ENCODE measurements around the gene GPR78.

Gene GPR78

DNA sequence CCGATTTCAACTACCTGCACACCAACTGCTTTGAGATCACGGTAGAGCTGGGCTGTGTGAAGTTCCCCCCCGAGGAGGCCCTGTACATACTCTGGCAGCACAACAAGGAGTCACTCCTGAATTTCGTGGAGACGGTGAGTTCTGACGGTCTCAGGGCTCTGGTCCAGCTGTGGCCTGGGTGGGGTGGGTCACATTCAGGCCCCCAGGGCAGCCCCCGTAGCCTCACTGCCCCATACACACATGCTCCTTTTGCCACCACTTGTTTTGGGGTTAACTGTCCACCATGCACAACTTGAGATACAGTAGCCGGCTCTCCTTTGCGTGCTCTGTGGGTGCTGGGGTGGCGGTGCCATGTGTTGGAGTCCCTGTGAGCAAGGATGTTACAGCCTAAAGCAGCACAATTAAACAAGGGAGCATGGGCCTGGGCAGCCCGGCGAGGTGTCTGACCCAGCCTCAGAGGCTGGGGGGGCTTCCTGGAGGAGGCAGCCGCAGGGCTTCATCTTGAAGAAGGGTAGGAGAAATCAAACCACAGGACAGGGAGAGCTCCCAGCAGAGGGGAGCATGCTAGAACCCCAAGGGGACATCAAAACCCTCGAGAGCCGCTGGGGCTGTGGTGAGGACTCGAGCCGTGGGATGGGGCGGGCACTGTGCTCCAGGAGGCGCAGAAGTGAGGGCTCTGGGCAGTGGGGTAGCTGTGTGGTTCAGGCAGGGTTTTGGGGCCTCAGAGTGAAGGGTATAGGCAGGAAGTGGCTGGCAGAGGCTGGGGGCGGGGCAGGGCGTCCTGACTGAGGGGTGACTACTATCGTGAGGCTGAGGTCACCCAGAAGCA lies 34.4 kb downstream of the GPR78 start:
- H3K79me1 ChIP-seq (ENCODE audit: low read depth, low read length) = peaks cover 4% of the 10 kb centered on the region
- H2BK12ac ChIP-seq (ENCODE audit: low read length) = peak overlapping the region; percentile 10
- H3K23ac ChIP-seq (ENCODE audit: low read depth, low read length, poor library complexity) = peak overlapping the region; percentile 96
- H3K18ac ChIP-seq (ENCODE audit: low read length) = no peak overlapping the region
- H2BK5ac ChIP-seq (ENCODE audit: low read length) = no peak overlapping the region
- no peak overlapping the region for H2BK120ac ChIP-seq (ENCODE audit: low read depth, low read length)
- H3K9me3 ChIP-seq (replicated peaks in 1 of 2; ENCODE audit: control insufficient read depth in 2 of 2, insufficient read depth in 1 of 2, low read depth in 1 of 2, low read length in 2 of 2) = peaks cover 0 to 2% of the 10 kb centered on the region in 2 donors
- no peak overlapping the region for H2AFZ ChIP-seq (ENCODE audit: low read length)
- H3K27me3 ChIP-seq (ENCODE audit: control insufficient read depth in 3 of 3, insufficient read depth in 3 of 3, low read depth in 1 of 3, low read length in 3 of 3) = peaks cover 0 to 22% (median 0%) of the 10 kb centered on the region in 3 experiments
- H3K27ac ChIP-seq (replicated peaks; ENCODE audit: low read length) = no peak overlapping the region
- WGBS, 2 donors (ENCODE audit: extremely low coverage in 2 of 2, insufficient read length in 2 of 2, insufficient replicate concordance in 1 of 2) = no CpG with 5 or more reads among the region's 22 CpGs
- no peak overlapping the region for H3K4me3 ChIP-seq (ENCODE audit: low read length in 2 of 2)
- H3K14ac ChIP-seq (ENCODE audit: low read length) = no peak overlapping the region
- peak overlapping the region; percentile 53 for H3K4ac ChIP-seq (ENCODE audit: low read length)
- DNase-seq (ENCODE audit: low spot score) = no peak
- no peaks in the 10 kb centered on the region for H3K36me3 ChIP-seq (replicated peaks in 1 of 2; ENCODE audit: control insufficient read depth in 2 of 2, insufficient read depth in 2 of 2, low read length in 2 of 2)
- H3K9ac ChIP-seq (ENCODE audit: low read depth, low read length, poor library complexity) = peak overlapping the region; percentile 57
- H4K91ac ChIP-seq (ENCODE audit: low read depth, low read length, poor library complexity) = peak overlapping the region; percentile 43
- H2BK15ac ChIP-seq (ENCODE audit: low read length) = peak overlapping the region; percentile 17
- H3K4me1 ChIP-seq (ENCODE audit: control insufficient read depth in 2 of 2, insufficient read depth in 1 of 2, low read depth in 1 of 2, low read length in 2 of 2) = no peaks in the 10 kb centered on the region
- H2AK5ac ChIP-seq (ENCODE audit: low read depth, low read length) = no peak overlapping the region
- H4K8ac ChIP-seq (ENCODE audit: low read depth, low read length) = peak overlapping the region; percentile 17
- H3K4me2 ChIP-seq (ENCODE audit: insufficient read depth, low read length, poor library complexity, severe bottlenecking) = no peak overlapping the region

DNA sequence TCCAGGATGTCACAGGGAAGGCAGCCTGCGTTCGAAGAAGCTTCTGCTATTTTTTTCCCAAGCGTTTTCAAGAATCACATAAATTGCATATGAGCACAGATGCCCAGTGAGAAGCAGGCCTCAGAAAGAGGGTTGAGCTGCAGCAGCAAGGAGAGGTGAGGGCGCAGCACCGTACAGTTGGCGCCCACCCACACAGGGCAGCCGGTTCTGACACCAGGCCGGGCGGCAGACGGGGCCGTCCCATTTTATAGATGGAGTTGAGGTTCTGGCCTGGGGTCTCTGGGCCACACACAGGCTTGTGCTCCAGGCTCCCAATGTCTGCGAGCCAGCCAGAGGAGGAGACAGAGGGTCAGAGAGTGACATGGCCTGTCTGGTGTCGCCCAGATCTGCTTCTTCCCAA lies 35.2 kb downstream of the GPR78 start:
- no peak overlapping the region for H3K14ac ChIP-seq (ENCODE audit: low read length)
- H2AFZ ChIP-seq (ENCODE audit: low read length) = no peak overlapping the region
- H3K27me3 ChIP-seq (ENCODE audit: control insufficient read depth in 3 of 3, insufficient read depth in 3 of 3, low read depth in 1 of 3, low read length in 3 of 3) = peaks cover 0 to 26% (median 0%) of the 10 kb centered on the region in 3 experiments
- H3K9ac ChIP-seq (ENCODE audit: low read depth, low read length, poor library complexity) = no peak overlapping the region
- peak overlapping the region; percentile 43 for H4K91ac ChIP-seq (ENCODE audit: low read depth, low read length, poor library complexity)
- H3K9me3 ChIP-seq (replicated peaks in 1 of 2; ENCODE audit: control insufficient read depth in 2 of 2, insufficient read depth in 1 of 2, low read depth in 1 of 2, low read length in 2 of 2) = peaks cover 0 to 2% of the 10 kb centered on the region in 2 donors
- H2BK15ac ChIP-seq (ENCODE audit: low read length) = no peak overlapping the region
- no peak overlapping the region for H4K8ac ChIP-seq (ENCODE audit: low read depth, low read length)
- H3K27ac ChIP-seq (replicated peaks; ENCODE audit: low read length) = no peak overlapping the region
- H3K36me3 ChIP-seq (replicated peaks in 1 of 2; ENCODE audit: control insufficient read depth in 2 of 2, insufficient read depth in 2 of 2, low read length in 2 of 2) = no peaks in the 10 kb centered on the region
- no peak overlapping the region for H3K4ac ChIP-seq (ENCODE audit: low read length)
- no peak overlapping the region for H3K23ac ChIP-seq (ENCODE audit: low read depth, low read length, poor library complexity)
- no peak overlapping the region for H2AK5ac ChIP-seq (ENCODE audit: low read depth, low read length)
- H3K79me1 ChIP-seq (ENCODE audit: low read depth, low read length) = peaks cover 4% of the 10 kb centered on the region
- H3K4me1 ChIP-seq (ENCODE audit: control insufficient read depth in 2 of 2, insufficient read depth in 1 of 2, low read depth in 1 of 2, low read length in 2 of 2) = no peaks in the 10 kb centered on the region
- no peak for DNase-seq (ENCODE audit: low spot score)
- no peak overlapping the region for H2BK12ac ChIP-seq (ENCODE audit: low read length)
- WGBS, 2 donors (ENCODE audit: extremely low coverage in 2 of 2, insufficient read length in 2 of 2, insufficient replicate concordance in 1 of 2) = no CpG with 5 or more reads among the region's 13 CpGs
- H3K4me2 ChIP-seq (ENCODE audit: insufficient read depth, low read length, poor library complexity, severe bottlenecking) = peak overlapping the region; percentile 11
- H3K4me3 ChIP-seq (ENCODE audit: low read length in 2 of 2) = no peak overlapping the region
- H2BK120ac ChIP-seq (ENCODE audit: low read depth, low read length) = no peak overlapping the region
- no peak overlapping the region for H2BK5ac ChIP-seq (ENCODE audit: low read length)
- H3K18ac ChIP-seq (ENCODE audit: low read length) = peak overlapping the region; percentile 38

DNA sequence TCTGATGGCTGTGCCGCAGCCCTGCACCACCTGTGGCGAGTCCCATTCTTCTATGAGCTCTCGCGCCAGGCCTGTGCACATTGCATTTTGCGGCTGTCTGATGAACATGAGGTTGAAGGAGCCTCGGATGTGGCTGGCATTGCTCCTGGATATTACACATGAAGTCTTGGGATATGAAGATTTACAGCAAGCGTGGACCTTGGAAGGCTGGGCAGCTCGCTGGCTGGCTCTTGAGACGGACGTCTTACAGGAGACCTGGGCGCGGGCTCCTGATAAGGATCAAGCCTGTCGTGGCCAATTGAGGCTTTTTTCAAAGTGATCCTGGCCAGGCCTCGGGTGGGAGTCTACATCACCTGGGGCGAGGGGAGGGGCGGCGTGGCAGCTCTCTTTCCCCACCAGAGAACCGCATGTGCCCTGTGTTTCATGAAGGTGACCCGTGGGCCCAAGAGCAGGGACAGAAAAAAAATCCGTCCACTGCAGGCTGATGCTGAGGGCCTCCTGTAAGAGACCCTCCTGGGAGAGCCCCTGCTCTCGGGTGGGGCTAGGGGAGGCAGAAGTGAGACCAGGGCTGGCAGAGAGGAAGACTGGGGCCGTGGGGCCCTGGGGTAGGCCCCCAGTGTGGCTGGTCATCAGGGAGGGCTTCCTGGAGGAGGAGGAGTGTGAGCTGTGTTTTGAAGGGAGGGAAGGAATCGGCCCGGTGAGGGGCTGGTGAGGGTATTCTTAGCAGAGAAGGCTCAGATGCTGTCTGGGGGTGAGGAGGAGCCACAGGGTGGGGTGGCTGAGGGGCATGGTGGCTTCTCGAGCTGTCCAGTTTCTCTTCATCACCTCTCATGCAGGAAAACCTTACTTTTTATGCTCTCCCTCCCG lies 36.0 kb downstream of the GPR78 start:
- Histone ChIP-seq H3K79me1 (ENCODE audit: low read depth, low read length) (peaks cover 4% of the 10 kb centered on the region), H3K9me3 (replicated peaks in 1 of 2; ENCODE audit: control insufficient read depth in 2 of 2, insufficient read depth in 1 of 2, low read depth in 1 of 2, low read length in 2 of 2) (peaks cover 0 to 2% of the 10 kb centered on the region in 2 donors), H2BK12ac (ENCODE audit: low read length) (no peak overlapping the region), H2BK15ac (ENCODE audit: low read length) (no peak overlapping the region), H3K4me1 (ENCODE audit: control insufficient read depth in 2 of 2, insufficient read depth in 1 of 2, low read depth in 1 of 2, low read length in 2 of 2) (no peaks in the 10 kb centered on the region), H3K27ac (replicated peaks; ENCODE audit: low read length) (no peak overlapping the region), H3K14ac (ENCODE audit: low read length) (no peak overlapping the region), H4K91ac (ENCODE audit: low read depth, low read length, poor library complexity) (no peak overlapping the region), H3K27me3 (ENCODE audit: control insufficient read depth in 3 of 3, insufficient read depth in 3 of 3, low read depth in 1 of 3, low read length in 3 of 3) (peaks cover 0 to 26% (median 0%) of the 10 kb centered on the region in 3 experiments), H2AK5ac (ENCODE audit: low read depth, low read length) (no peak overlapping the region), H3K36me3 (replicated peaks in 1 of 2; ENCODE audit: control insufficient read depth in 2 of 2, insufficient read depth in 2 of 2, low read length in 2 of 2) (no peaks in the 10 kb centered on the region), H2BK120ac (ENCODE audit: low read depth, low read length) (no peak overlapping the region), H2AFZ (ENCODE audit: low read length) (no peak overlapping the region), H2BK5ac (ENCODE audit: low read length) (no peak overlapping the region), H3K9ac (ENCODE audit: low read depth, low read length, poor library complexity) (no peak overlapping the region), H3K4me2 (ENCODE audit: insufficient read depth, low read length, poor library complexity, severe bottlenecking) (no peak overlapping the region), H3K4ac (ENCODE audit: low read length) (no peak overlapping the region), H3K18ac (ENCODE audit: low read length) (no peak overlapping the region), H3K4me3 (ENCODE audit: low read length in 2 of 2) (no peak overlapping the region), H4K8ac (ENCODE audit: low read depth, low read length) (no peak overlapping the region), H3K23ac (ENCODE audit: low read depth, low read length, poor library complexity) (no peak overlapping the region)
- no CpG with 5 or more reads among the region's 26 CpGs for WGBS, 2 donors (ENCODE audit: extremely low coverage in 2 of 2, insufficient read length in 2 of 2, insufficient replicate concordance in 1 of 2)
- DNase-seq (ENCODE audit: low spot score) = no peak

DNA sequence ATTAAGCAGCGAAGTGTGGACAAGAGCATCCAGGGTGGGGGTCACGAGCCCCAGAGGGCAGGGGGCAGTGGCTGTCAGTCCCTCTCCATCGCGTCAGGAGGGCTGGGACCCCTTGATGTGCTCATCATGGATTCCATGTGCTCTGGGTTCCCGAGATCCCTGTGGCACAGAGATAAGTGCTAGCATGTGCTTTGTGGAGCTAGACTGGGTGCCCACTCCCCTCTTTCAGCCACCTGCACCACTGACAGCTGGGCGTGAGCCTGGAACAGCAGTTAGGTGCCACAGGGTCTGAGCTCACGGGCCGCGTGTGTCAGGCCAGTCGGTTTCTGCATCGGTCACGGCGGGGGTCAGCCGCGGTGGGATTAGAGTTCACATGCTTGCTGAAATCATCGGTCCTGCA lies 36.6 kb downstream of the GPR78 start:
- H3K9ac ChIP-seq (ENCODE audit: low read depth, low read length, poor library complexity) = peak overlapping the region; percentile 50
- no peak for DNase-seq (ENCODE audit: low spot score)
- no peak overlapping the region for H4K91ac ChIP-seq (ENCODE audit: low read depth, low read length, poor library complexity)
- no peak overlapping the region for H2BK12ac ChIP-seq (ENCODE audit: low read length)
- H3K4me1 ChIP-seq (ENCODE audit: control insufficient read depth in 2 of 2, insufficient read depth in 1 of 2, low read depth in 1 of 2, low read length in 2 of 2) = no peaks in the 10 kb centered on the region
- no peaks in the 10 kb centered on the region for H3K36me3 ChIP-seq (replicated peaks in 1 of 2; ENCODE audit: control insufficient read depth in 2 of 2, insufficient read depth in 2 of 2, low read length in 2 of 2)
- H3K4ac ChIP-seq (ENCODE audit: low read length) = no peak overlapping the region
- H3K23ac ChIP-seq (ENCODE audit: low read depth, low read length, poor library complexity) = peak overlapping the region; percentile 73
- peak overlapping the region; percentile 2 for H3K18ac ChIP-seq (ENCODE audit: low read length)
- H4K8ac ChIP-seq (ENCODE audit: low read depth, low read length) = peak overlapping the region; percentile 17
- peaks cover 0 to 2% of the 10 kb centered on the region in 2 donors for H3K9me3 ChIP-seq (replicated peaks in 1 of 2; ENCODE audit: control insufficient read depth in 2 of 2, insufficient read depth in 1 of 2, low read depth in 1 of 2, low read length in 2 of 2)
- WGBS, 2 donors (ENCODE audit: extremely low coverage in 2 of 2, insufficient read length in 2 of 2, insufficient replicate concordance in 1 of 2) = no CpG with 5 or more reads among the region's 16 CpGs
- no peak overlapping the region for H2BK5ac ChIP-seq (ENCODE audit: low read length)
- no peak overlapping the region for H3K4me2 ChIP-seq (ENCODE audit: insufficient read depth, low read length, poor library complexity, severe bottlenecking)
- H3K79me1 ChIP-seq (ENCODE audit: low read depth, low read length) = peaks cover 4% of the 10 kb centered on the region
- H3K14ac ChIP-seq (ENCODE audit: low read length) = no peak overlapping the region
- no peak overlapping the region for H2AFZ ChIP-seq (ENCODE audit: low read length)
- H3K27ac ChIP-seq (replicated peaks; ENCODE audit: low read length) = no peak overlapping the region
- no peak overlapping the region for H2BK15ac ChIP-seq (ENCODE audit: low read length)
- no peak overlapping the region for H2AK5ac ChIP-seq (ENCODE audit: low read depth, low read length)
- peaks cover 0 to 26% (median 0%) of the 10 kb centered on the region in 3 experiments for H3K27me3 ChIP-seq (ENCODE audit: control insufficient read depth in 3 of 3, insufficient read depth in 3 of 3, low read depth in 1 of 3, low read length in 3 of 3)
- H3K4me3 ChIP-seq (ENCODE audit: low read length in 2 of 2) = no peak overlapping the region
- H2BK120ac ChIP-seq (ENCODE audit: low read depth, low read length) = no peak overlapping the region
